RWPE2 (cell line): ENCODE results near the gene CREB3L2.

Experiments
- ATAC-seq: fragments of 200-7000 bp; cut with Tn5 transposase; 3 replicates; pipeline ENCODE4 v1.9.1; 2021; ENCODE audit warnings: low read depth
- DNase-seq: peaks from one replicate; pipeline ENCODE4 v3.0.0-alpha.2; 2020; ENCODE audit warnings: low spot score
- H3K27ac ChIP-seq: fragments of 450-650 bp; 2 replicates; pipeline ENCODE4 v1.5.1; 2017; ENCODE audit warnings: mild to moderate bottlenecking; ENCODE audit not compliant: poor library complexity, severe bottlenecking
- H3K27me3 ChIP-seq: fragments of 250-450 bp; sonication (Bioruptor Pico); 2 replicates; pipeline ENCODE4 v1.5.1; 2021; ENCODE audit warnings: mild to moderate bottlenecking, moderate library complexity; ENCODE audit not compliant: insufficient read depth, poor library complexity, severe bottlenecking
- H3K36me3 ChIP-seq: fragments of 250-450 bp; sonication (Bioruptor Pico); 2 replicates; pipeline ENCODE4 v1.5.1; 2020; ENCODE audit warnings: low read depth, mild to moderate bottlenecking, moderate library complexity
- H3K4me1 ChIP-seq: fragments of 250-450 bp; sonication (Bioruptor Pico); 2 replicates; pipeline ENCODE4 v1.5.1; 2021; ENCODE audit warnings: mild to moderate bottlenecking, moderate library complexity; ENCODE audit not compliant: insufficient read depth, poor library complexity, severe bottlenecking
- H3K4me3 ChIP-seq: fragments of 250-450 bp; sonication (Bioruptor Pico); 2 replicates; pipeline ENCODE4 v1.5.1; 2021; ENCODE audit warnings: mild to moderate bottlenecking, moderate library complexity; ENCODE audit not compliant: severe bottlenecking
- H3K9me3 ChIP-seq: fragments of 250-450 bp; sonication (Bioruptor Pico); 2 replicates; pipeline ENCODE4 v1.5.1; 2021; ENCODE audit warnings: mild to moderate bottlenecking, moderate library complexity; ENCODE audit not compliant: severe bottlenecking
- TF ChIP-seq, protein P1 (sequence below): fragments of 450-650 bp; IDR thresholded peaks from one replicate; pipeline ENCODE4 v1.5.1; 2017; ENCODE audit warnings: mild to moderate bottlenecking, moderate library complexity; ENCODE audit not compliant: poor library complexity, severe bottlenecking

CREB3L2 gene

DNA sequence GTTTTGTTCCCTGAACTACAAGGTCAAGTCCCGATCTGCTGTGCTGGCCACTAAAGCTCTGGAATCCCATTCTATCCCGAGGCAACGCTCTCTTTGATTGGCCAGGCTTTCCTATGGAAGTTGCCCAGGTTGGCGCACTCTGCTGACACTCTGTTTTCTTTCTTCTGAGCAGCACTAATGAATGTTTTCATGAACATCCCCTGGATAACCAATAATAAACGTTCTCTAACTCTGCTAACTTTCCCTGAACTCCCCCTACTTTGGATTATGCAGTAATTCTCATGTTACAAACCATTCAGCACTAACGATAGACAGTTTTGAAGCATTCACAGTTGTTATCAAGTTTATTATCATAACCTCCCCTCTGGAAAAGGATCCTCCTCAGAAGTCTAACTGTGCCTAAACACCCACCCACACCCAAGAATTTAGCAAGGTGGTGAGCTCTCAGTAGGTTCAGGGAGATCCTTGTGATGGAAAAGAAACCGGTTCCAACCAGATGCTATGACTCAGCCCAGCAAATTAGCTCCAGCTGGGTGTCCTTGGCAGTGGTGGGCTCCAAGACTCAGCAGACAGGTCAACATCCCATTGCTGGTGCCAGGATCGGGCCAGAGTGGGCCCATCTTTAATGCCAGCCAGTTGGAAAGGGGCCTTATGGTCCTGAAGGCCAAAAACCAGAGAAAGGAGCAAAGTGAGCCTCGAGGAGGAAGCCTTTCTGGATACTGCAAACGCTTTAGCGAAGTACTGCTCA lies 68.4 kb downstream of the CREB3L2 start:
- no peak for ATAC-seq
- peaks cover 66% of the 10 kb centered on the region for H3K4me1 ChIP-seq

DNA sequence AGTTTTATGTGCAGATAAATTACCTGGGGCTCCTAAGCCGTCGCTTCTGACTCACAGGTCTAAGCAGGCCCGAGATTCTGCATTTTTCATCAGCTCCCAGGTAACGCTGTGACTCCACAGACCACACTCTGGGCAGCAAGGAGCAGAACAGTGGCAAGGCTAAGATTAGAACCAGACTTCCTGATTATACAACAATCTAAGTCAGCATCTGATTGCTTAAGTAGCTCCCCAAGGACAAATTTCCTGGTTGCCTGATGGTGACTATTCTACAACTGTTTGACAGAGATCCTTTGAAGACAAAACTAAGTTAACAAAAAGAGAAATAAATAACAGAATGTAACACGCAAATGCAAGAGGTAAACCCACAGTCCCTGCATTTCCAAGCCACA lies 69.0 kb downstream of the CREB3L2 start:
- H3K4me1 ChIP-seq, result peaks cover 66% of the 10 kb centered on the region
- peak; percentile 24; the same call in 1 of the 3 replicates for ATAC-seq
- no peaks in the 10 kb centered on the region for H3K27me3 ChIP-seq
- peak overlapping the region; percentile 78 for H3K27ac ChIP-seq
- no peak for DNase-seq
- peaks cover 2% of the 10 kb centered on the region; the same call in 1 of the 2 replicates for H3K36me3 ChIP-seq
- no peak overlapping the region for H3K4me3 ChIP-seq
- TF ChIP-seq, protein P1, sequence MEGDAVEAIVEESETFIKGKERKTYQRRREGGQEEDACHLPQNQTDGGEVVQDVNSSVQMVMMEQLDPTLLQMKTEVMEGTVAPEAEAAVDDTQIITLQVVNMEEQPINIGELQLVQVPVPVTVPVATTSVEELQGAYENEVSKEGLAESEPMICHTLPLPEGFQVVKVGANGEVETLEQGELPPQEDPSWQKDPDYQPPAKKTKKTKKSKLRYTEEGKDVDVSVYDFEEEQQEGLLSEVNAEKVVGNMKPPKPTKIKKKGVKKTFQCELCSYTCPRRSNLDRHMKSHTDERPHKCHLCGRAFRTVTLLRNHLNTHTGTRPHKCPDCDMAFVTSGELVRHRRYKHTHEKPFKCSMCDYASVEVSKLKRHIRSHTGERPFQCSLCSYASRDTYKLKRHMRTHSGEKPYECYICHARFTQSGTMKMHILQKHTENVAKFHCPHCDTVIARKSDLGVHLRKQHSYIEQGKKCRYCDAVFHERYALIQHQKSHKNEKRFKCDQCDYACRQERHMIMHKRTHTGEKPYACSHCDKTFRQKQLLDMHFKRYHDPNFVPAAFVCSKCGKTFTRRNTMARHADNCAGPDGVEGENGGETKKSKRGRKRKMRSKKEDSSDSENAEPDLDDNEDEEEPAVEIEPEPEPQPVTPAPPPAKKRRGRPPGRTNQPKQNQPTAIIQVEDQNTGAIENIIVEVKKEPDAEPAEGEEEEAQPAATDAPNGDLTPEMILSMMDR, result no peak
- no peaks in the 10 kb centered on the region for H3K9me3 ChIP-seq

More for the DNA sequence above, 68.4 kb downstream of the CREB3L2 start:
- Histone ChIP-seq H3K4me3 (no peak overlapping the region), H3K27me3 (no peaks in the 10 kb centered on the region), H3K9me3 (no peaks in the 10 kb centered on the region), H3K27ac (peak overlapping the region; percentile 78), H3K36me3 (no peaks in the 10 kb centered on the region; the same call in 1 of the 2 replicates)
- TF ChIP-seq, protein P1, result no peak
- no peak for DNase-seq

DNA sequence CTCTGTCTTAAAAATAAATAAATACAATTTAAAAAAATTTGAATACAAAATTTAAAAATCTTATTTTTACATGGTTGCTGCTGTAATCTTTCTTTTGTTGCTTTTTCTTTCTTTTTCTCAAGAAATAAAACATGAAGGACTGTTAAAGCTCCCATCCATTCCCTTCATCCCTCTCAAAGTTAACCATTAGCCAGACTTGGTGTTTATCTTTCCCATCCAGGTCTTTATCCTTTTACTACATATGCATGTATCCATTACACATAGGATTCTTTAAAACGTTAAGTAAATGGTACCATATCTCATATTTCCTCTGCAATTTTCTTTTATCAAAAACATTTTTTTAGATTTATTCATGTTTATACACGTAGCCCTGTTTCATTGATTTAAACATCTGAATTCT lies 70.1 kb downstream of the CREB3L2 start:
- ATAC-seq (no peak), DNase-seq (no peak)
- H3K4me1 ChIP-seq, result peaks cover 61% of the 10 kb centered on the region
- no peaks in the 10 kb centered on the region for H3K27me3 ChIP-seq
- H3K36me3 ChIP-seq, result peaks cover 11% of the 10 kb centered on the region
- no peak overlapping the region for H3K4me3 ChIP-seq
- peak overlapping the region; percentile 78 for H3K27ac ChIP-seq
- TF ChIP-seq, protein P1, result no peak
- H3K9me3 ChIP-seq, result no peaks in the 10 kb centered on the region

DNA sequence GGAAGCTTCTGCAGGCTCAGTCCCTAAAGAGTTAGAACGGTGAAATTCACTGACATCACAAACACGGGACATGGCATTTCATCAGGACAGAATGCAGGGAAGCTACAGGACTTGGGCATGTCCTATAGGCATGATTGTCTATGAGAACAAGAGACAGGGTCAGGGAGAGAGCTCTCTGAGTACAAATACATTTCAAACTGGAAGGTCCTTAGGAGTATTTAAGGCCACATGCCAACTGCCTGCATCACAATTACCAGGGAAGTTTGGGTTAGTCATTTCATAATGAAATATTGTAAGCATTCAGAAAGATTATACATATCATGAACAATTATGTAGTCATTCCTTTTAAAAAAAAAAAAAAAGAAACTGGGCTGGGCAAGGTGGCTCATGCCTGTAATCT lies 71.3 kb downstream of the CREB3L2 start:
- no peaks in the 10 kb centered on the region for H3K27me3 ChIP-seq
- peak overlapping the region; percentile 78 for H3K27ac ChIP-seq
- TF ChIP-seq, protein P1, result no peak
- ATAC-seq (peak; percentile 84), DNase-seq (no peak)
- H3K4me3 ChIP-seq, result no peak overlapping the region
- no peaks in the 10 kb centered on the region for H3K9me3 ChIP-seq
- H3K4me1 ChIP-seq, result peaks cover 52% of the 10 kb centered on the region
- peaks cover 23% of the 10 kb centered on the region for H3K36me3 ChIP-seq

DNA sequence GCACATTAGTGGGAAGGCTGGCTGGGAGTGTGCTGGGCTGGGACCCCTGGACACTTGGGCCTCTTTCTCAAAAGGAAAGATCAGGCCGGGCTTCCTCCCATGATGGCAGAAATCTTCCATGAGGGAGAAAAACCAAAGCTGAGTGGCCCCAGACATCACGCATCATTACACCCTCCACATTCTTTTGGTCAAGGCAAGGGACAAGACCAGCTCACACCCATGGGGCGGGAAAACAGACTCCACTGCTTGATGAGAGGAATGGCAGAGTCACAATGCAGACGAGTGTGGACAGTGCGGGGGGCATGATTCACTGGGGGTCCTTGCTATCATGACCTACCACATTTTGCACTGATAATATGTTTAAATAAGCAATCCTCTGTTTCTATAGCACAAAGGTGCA lies 73.3 kb downstream of the CREB3L2 start:
- no peak overlapping the region for H3K27ac ChIP-seq
- H3K4me1 ChIP-seq, result peaks cover 32% of the 10 kb centered on the region
- H3K9me3 ChIP-seq, result no peaks in the 10 kb centered on the region
- no peak for DNase-seq
- H3K27me3 ChIP-seq, result no peaks in the 10 kb centered on the region
- TF ChIP-seq, protein P1, result no peak
- H3K36me3 ChIP-seq, result peaks cover 27% of the 10 kb centered on the region
- ATAC-seq, result no peak
- no peak overlapping the region for H3K4me3 ChIP-seq
